ENCODE results near the gene MRPL23.

MRPL23 gene

GRCh38 chr11:1920909-1921573 lies 26.1 kb upstream of the MRPL23 start:
- DNase-seq (ENCODE audit: low read depth, low spot score): no peak

GRCh38 chr11:1921574-1922141 lies 25.5 kb upstream of the MRPL23 start:
- DNase-seq (ENCODE audit: low read depth, low spot score): no peak

GRCh38 chr11:1922481-1923081 lies 24.6 kb upstream of the MRPL23 start:
- DNase-seq (ENCODE audit: low read depth, low spot score): no peak

- no peak for DNase-seq (ENCODE audit: low read depth, low spot score)
Measured at GRCh38 chr11:1923201-1923956, 23.8 kb upstream of the MRPL23 start.

- DNase-seq (ENCODE audit: low read depth, low spot score): no peak
Measured at GRCh38 chr11:1924181-1924580, 23.0 kb upstream of the MRPL23 start.

DNA sequence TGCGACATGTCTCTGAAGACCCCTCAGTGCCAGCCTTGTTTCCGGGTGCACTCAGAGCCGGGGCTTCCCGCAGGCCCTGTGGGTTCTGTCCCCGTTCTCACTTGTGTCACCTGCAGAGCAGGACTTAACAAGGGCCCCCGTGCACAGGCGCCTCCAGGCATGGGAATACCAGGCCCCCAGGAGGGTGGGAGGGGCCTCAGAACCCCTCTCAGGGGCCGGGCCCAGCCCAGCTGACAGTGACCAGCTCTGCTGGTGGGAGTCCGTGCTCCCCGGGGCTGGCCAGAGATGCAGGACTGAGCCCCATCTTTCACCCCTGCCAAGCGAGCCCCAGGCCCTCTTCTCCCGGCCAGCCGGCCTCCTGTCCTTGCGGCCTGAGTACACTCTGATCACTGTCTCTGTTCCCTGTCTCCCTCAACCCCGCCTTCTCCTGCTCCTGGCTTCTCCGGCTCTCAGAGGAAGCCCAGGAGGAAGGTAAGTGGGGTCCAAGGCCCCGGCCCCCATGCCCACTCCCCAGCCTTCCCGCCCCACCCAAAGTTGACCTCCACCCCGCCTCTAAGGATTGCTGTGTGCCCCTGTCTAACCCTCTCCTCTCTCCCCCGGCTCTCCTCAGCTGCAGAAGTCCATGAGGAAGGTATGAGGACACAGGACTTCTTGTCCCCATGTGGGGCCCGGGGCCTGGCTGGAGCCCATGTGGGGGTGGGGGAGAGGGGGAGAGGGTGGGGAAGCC lies 22.3 kb upstream of the MRPL23 start:
- no peak for DNase-seq (ENCODE audit: low read depth, low spot score)

DNA sequence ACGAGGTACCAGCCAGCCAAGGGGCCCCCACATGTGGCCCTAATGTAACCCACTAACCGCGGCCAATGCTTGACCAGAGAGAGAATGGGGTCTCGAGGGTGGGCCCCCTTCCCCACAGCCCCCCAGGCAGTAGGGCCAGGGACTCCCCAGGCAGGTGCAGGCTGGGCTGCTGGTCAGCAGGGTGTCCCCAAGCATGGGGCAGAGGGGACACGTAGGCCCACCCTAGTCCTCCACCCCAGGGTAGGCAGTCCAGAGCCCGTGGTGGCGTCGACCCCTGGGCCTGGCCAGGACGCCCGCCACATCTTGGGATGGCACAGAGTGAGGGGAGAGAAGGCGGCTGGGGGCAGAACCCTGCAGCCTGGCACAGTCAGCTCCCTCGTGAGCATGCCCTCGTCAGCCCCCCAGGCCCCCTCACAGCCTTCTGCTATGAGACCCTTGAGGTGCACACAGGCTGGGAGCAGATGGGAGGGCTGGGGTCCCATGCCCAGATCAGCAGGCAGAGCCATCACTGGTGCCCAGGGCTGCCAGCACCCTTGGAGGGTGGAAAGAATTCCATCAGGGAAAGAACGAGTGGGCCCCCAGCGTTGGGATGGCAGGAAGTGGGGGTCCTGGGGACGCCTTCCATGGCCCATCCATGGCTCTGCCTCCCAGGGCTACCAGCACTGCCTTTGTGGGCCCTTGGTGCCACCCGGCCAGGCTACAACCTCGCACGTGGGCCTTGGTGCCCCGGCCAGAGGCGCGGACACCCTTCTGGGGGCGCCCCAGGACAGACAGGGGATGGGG lies 21.6 kb upstream of the MRPL23 start:
- no peak for DNase-seq (ENCODE audit: low read depth, low spot score)

GRCh38 chr11:1926156-1927025 lies 20.7 kb upstream of the MRPL23 start:
- DNase-seq (ENCODE audit: low read depth, low spot score): no peak

DNA sequence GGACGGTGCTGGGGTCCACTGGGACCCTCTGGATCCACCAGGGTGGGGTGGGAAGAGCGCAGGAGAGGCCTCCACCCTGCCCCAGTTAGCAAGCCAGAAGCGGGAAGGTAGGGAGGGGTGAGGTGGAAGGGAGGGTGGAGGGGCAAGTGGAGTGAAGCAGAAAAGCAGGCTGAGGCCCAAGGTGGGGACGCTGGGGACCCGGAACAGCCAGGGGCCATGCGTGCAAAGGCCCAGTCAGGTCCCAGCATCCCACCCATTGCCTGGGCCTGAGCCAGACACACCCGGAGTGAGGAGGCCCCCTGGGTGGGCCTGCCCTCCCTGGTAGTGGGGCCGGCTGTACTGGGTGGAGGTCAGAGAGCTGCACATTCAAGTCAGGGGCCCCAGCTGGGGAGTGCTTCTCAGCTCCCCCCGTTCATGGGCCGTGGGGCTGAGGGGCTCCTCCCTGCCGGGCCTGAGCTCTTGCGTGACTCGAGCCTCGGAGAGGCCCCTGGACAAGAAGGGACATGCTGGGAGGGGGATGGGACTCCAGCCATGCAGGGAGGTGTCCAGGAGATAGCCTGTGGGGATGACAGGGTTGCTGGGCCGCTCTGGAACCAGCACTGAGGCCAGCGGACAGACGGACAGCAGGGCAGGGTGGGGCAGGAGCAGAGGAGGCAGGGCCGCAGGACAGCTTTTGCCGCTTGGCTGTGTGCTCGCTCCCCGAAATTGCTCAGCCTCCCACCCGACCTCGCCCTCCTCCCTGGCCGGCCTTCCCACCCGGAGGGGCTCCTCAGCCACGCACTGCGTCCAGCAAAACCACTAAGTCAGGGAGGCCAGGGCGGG lies 19.9 kb upstream of the MRPL23 start:
- no peak for DNase-seq (ENCODE audit: low read depth, low spot score)

GRCh38 chr11:1927848-1928469 lies 19.2 kb upstream of the MRPL23 start:
- DNase-seq (ENCODE audit: low read depth, low spot score): no peak

GRCh38 chr11:1928470-1928890 lies 18.7 kb upstream of the MRPL23 start:
- DNase-seq (ENCODE audit: low read depth, low spot score): no peak

- DNase-seq (ENCODE audit: low read depth, low spot score): no peak
Measured at GRCh38 chr11:1928891-1929541, 18.1 kb upstream of the MRPL23 start.

GRCh38 chr11:1929621-1930461 lies 17.3 kb upstream of the MRPL23 start:
- no peak for DNase-seq (ENCODE audit: low read depth, low spot score)

DNA sequence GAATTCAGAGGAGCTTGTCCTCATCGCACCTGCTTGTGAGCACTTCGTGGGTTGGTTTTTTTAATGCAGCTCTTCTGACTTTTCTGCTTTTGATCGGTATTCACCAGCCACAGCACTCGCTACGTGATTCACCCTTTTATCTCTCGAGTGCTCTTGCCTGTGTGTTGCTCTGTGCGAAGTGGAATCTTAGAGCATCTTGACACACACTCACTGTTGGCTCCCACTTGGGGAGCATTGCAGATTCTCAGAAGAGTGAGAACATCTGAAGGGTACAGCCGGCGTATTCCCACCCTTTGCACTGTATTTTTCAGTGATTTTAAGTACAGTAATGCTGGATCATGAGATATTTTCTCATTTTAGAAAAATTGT lies 16.7 kb upstream of the MRPL23 start:
- DNase-seq (ENCODE audit: low read depth, low spot score): no peak

- DNase-seq (ENCODE audit: low read depth, low spot score): no peak
Measured at GRCh38 chr11:1931341-1932104, 15.6 kb upstream of the MRPL23 start.

DNA sequence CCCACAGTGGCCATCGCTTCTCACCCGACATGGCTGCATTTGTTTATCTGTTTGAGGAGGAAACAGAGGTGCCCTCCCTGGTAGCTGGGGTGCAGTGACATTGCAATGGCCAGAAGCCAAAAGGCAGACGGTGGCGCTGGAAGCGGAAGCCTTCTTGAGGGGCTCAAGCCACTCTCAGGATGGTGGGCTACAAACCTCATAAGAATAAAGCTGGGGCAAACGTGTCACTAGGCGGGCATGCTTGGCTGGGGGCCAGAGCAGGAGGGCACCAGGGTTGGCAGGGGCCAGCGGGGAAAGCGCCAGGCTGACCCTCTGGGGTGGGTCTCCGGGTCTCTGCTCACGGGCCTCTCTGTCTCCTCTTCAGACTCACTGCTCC lies 15.0 kb upstream of the MRPL23 start:
- DNase-seq (ENCODE audit: low read depth, low spot score): no peak

GRCh38 chr11:1932681-1933080 lies 14.5 kb upstream of the MRPL23 start:
- no peak for DNase-seq (ENCODE audit: low read depth, low spot score)

Data from activated CD4-positive, CD25-positive, alpha-beta regulatory T cell treated with anti-CD3 and anti-CD28 coated beads, Interleukin-2, amount 50 U/mL, for 16 hours (primary cell).